Urinary bladder (tissue), 4 donors: Measurements from ENCODE around the gene NR2C2AP. TPM values are rescaled to one million over a fixed set of nuclear protein-coding genes. Genes with fewer than 3 reads are reported as not detected.

Source experiments
- DNase-seq: peaks from one replicate; pipeline ENCODE4 v3.0.0-alpha.2; 2015; ENCODE audit errors: extremely low spot score
- H3K27ac ChIP-seq: one replicate; pipeline ENCODE4 v1.5.1; 2013; ENCODE audit warnings: low read depth, mild to moderate bottlenecking, moderate library complexity
- H3K36me3 ChIP-seq: one replicate; pipeline ENCODE4 v1.6.1; 2013; ENCODE audit warnings: mild to moderate bottlenecking, moderate library complexity; ENCODE audit not compliant: insufficient read depth
- H3K4me1 ChIP-seq: one replicate; pipeline ENCODE4 v1.6.1; 2013; ENCODE audit warnings: mild to moderate bottlenecking, moderate library complexity; ENCODE audit not compliant: insufficient read depth
- H3K4me3 ChIP-seq: one replicate; pipeline ENCODE4 v1.5.1; 2013; ENCODE audit warnings: low read depth, low read length
- WGBS: extraction: QIAGEN DNeasy Blood & Tissue Kit; methylation state at CpG from one replicate; pipeline ENCODE4 v1.1.7; 2013; 5-methylcytosine and 5-hydroxymethylcytosine counted together
- polyA plus RNA-seq: library from polyadenylated mRNA; stranded (reverse); fragments of 200-250 nt; gene quantifications from one replicate; pipeline ENCODE4 v1.2.3, GENCODE V29; 2013
- total RNA-seq: library from RNA; depleted of rRNA; stranded (reverse); fragments of >200 nt; gene quantifications from one replicate; pipeline ENCODE4 v1.2.3, GENCODE V29; 2014
- donor health status: healthy with polysubstance abuse.
- donor health status: healthy.

The NR2C2AP gene
- total and polyA plus RNA-seq, 2 donors, result 8.5 to 28.3 TPM

- no peak overlapping the region for H3K27ac ChIP-seq
- no peaks in the 10 kb centered on the region for H3K36me3 ChIP-seq
- no peak for DNase-seq
- no peaks in the 10 kb centered on the region for H3K4me1 ChIP-seq
- no peak overlapping the region for H3K4me3 ChIP-seq
- WGBS, result 65% methylated on average over 9 of the region's 9 CpGs
These were observed 6.2 kb upstream of the NR2C2AP start for GRCh38 chr19:19209372-19209771.

DNA sequence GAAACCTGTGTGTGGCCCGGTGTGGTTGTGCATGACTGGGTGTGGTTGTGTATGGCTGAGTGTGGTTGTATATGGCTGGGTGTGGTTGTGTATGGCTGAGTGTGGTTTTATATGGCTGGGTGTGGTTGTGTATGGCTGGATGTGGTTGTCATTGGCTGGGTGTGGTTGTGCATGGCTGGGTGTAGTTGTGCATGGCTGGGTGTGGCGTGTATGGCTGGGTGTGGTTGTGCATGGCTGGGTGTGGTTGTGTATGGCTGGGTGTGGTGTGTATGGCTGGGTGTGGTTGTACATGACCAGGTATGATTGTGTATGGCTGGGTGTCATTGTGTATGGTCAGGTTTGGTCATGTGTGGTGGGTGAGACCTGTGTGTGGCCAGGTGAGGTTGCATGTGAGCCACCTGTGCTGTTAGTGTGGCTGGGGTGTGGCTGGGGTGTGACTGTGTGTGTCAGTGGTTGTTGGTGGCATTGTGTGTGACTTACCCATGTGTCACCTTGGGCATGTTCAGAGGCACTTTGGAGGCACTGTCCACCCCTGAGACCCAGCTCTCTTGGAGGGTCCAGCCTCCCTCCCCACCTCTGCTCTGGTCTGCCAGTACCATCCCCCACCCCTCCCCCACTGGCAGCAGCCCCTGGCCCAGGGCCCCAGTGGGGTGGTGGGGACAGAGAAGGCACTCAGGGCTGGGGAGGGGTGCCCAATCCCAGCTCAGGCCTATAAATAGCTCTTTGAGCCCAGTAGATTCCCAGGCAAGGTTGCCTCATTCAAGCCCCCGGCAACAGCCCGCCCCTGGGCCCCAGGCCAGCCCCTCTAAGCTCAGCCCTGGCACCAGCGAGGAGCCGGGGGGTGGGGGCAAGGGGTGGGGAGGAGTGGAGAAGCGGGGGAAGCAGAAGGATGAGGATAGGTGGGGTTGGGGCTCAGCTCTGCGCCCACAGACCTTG is 4.7 kb upstream of the NR2C2AP start:
- no peaks in the 10 kb centered on the region for H3K4me1 ChIP-seq
- 44% methylated on average over 8 of the region's 8 CpGs for WGBS

DNA sequence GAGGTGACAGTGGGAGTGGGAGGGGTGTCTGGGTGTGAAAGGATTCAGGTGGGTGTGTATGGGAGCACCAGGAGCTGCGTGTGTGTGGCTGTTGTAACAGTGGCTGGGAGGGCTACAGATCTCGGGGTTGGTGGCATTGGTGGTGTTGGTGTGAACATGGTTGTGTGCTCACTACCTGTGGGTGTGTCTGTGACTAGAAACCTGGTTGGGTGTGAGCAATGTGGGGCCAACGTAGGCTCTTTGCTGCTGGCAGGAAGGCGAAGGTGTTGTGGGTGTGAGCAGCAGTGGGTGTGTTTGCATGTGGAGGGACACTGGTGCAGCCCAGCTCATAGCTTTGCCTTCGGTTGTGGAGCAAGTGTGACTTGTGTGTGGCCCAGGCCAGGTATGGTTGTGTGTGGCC is 3.7 kb upstream of the NR2C2AP start:
- WGBS, result 65% methylated on average over 5 of the region's 5 CpGs
- Histone ChIP-seq H3K4me3 (no peak overlapping the region), H3K27ac (no peak overlapping the region), H3K36me3 (no peaks in the 10 kb centered on the region), H3K4me1 (no peaks in the 10 kb centered on the region)
- no peak for DNase-seq

More for the DNA sequence above, 4.7 kb upstream of the NR2C2AP start:
- DNase-seq, result no peak
- Histone ChIP-seq H3K27ac (no peak overlapping the region), H3K4me3 (no peak overlapping the region), H3K36me3 (no peaks in the 10 kb centered on the region)

DNA sequence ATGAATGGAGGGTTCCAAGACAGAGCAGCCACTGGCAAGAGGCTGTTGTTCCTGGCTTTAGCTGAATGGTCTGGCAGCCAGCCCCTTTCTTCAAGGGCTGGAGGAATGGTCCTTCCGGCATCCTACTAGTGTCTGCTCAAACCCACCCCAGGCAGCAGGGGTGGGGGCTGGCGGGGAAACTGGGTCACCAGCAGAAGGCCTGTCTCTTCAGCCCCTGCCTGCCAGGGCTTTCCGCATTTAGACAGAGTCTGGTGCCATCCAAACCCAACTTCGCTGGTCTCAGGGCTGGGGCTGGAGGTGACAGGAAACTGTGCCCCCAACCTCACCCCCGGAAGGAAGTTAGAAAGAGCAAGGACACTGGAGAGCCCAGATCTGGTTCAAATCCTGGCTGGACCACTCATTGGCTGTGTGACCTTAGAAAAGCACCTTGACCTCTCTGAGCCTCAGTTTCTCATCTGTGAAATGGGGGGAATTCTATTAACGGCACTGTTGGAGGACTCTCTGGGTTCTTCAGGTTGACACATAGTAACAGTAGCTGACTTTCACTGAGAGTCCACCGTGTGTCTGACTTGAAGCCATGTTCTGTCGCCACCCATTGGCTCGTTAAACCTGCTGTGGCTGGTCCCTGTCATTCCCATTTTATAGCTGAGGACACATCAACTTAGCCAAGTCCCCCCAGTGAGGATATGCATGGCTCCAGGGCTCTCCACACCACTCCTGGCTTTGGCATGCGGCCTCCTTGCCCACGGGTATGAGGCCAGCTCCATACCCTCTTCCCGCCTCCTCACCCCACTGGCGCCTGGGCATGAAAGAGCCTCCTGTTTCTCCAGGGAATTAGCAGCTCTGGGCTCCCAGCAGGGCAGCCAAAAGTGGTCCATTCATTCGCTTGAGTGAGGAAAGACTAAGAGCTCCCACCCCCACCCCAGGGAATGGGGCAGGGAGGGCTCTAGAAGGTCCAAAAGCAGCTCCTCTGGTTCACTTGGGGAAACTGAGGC is 2.5 kb upstream of the NR2C2AP start:
- Histone ChIP-seq H3K4me3 (no peak overlapping the region), H3K36me3 (no peaks in the 10 kb centered on the region), H3K27ac (no peak overlapping the region), H3K4me1 (no peaks in the 10 kb centered on the region)
- DNase-seq, result no peak
- WGBS, result 46% methylated on average over 14 of the region's 14 CpGs

GRCh38 chr19:19204181-19204580 is 967 bp upstream of the NR2C2AP start:
- DNase-seq, result no peak
- no peak overlapping the region for H3K27ac ChIP-seq
- H3K4me1 ChIP-seq, result no peaks in the 10 kb centered on the region
- H3K4me3 ChIP-seq, result no peak overlapping the region
- H3K36me3 ChIP-seq, result no peaks in the 10 kb centered on the region
- WGBS, result 76% methylated on average over 13 of the region's 13 CpGs

DNA sequence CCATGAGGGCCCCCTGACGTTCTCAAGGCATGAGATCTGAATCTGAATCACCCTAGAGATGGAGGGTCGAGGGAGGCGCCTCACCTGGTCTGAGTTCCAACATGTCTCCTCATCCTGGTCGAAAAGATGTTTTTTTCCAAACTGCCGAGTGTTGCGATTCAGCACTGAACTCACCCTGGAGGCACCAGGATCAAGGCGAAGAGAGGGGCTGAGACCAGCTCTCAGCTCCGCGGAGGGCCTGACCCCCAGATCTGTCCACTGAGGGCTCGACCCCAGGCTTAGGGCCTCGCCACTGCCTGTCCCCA is 555 bp downstream of the NR2C2AP start:
- H3K4me1 ChIP-seq, result no peaks in the 10 kb centered on the region
- peaks cover 5% of the 10 kb centered on the region for H3K36me3 ChIP-seq
- H3K27ac ChIP-seq, result peak overlapping the region; percentile 13
- no peak for DNase-seq
- H3K4me3 ChIP-seq, result peak overlapping the region; percentile 47
- 16% methylated on average over 11 of the region's 11 CpGs for WGBS

GRCh38 chr19:19201697-19202630 is 1.2 kb downstream of the NR2C2AP start:
- H3K4me3 ChIP-seq, result peak overlapping the region; percentile 47
- no peak for DNase-seq
- H3K27ac ChIP-seq, result no peak overlapping the region
- H3K4me1 ChIP-seq, result no peaks in the 10 kb centered on the region
- WGBS, result 77% methylated on average over 19 of the region's 19 CpGs
- H3K36me3 ChIP-seq, result peaks cover 7% of the 10 kb centered on the region

DNA sequence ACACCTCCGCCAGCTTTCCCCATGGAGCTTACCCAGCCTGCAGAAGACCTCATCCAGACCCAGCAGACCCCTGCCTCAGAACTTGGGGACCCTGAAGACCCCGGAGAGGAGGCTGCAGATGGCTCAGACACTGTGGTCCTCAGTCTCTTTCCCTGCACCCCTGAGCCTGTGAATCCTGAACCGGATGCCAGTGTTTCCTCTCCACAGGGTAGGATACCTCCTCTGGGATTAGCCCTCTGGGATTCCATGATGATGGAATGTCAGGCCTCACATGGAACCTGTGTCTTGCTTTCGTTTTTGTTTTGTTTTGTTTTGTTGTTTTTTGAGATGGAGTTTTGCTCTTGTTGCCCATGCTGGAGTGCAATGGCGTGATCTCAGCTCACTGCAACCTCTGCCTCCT is 9.3 kb downstream of the NR2C2AP start:
- WGBS, result 78% methylated on average over 5 of the region's 5 CpGs
- no peaks in the 10 kb centered on the region for H3K4me1 ChIP-seq
- DNase-seq, result no peak
- no peak overlapping the region for H3K4me3 ChIP-seq
- no peak overlapping the region for H3K27ac ChIP-seq
- H3K36me3 ChIP-seq, result peaks cover 8% of the 10 kb centered on the region

DNA sequence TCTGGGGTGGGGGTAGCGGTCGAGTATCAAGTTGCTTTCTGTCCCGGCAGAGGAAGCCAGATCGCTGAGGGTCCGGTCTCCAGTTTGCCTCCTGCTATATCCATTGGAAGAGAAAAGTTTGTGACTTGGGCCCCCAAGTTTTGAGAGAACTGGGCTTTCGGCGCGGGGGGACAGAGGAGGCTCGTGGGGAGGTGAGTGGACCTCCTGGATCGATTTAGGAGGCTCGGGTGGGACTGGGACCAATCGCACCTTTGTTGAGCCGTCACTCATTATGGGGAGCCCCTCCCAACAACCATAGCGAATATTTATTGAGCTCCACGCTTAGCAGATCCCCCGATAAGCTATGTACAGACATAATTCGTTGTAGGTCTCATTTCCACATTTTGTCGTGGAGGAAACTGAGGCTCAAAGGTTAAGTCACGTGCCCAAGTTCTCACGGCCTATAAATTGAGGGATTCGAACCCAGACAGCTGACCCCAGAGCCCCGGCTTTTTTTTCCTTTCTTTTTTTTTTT is 10.2 kb downstream of the NR2C2AP start:
- WGBS, result under 1% methylated on average over 22 of the region's 22 CpGs
- DNase-seq, result no peak
- Histone ChIP-seq H3K27ac (peak overlapping the region; percentile 58), H3K4me1 (no peaks in the 10 kb centered on the region), H3K4me3 (peak overlapping the region; percentile 73), H3K36me3 (peaks cover 3% of the 10 kb centered on the region)

DNA sequence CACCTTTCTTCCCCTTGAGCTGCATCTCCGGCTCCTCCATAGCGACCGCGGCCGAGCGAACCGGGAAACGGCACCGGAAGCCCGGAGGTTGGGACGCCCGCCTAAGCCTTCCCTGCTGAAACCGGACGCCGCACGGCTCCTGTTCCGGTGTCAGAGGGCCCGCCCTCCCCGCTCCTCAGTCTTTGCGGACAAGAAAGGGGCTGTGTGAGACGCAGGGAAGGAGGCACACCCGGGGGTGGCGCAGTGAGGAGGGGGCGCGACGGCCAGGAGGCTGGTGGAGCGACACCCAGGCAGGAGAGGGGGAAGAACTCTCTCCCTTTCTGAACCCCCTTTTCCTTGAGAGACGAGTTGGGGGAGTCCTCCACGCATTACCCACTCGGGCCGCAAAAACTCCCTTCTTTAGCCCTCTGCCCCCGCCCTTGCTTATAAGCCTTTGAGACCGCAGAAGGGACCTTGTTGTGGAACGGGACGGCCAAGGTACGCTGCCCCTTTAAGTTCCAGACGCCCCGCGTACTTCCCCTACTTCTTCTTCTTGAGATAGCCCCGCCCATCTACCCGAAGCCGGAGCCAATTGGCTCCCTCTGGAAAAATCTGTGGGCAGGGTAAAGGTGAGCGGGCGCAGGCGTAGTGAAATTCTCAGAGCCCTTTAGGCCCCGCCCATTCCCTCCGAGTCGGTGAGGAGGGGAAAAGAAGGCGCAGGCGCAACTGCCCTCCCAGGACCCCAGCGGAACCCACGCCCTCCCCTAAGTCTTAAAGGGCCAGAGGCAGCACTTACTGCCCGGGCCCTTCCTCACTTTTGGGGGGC is 10.9 kb downstream of the NR2C2AP start, which contains the start of the genes BORCS8 and RFXANK:
TSS of gene BORCS8 (minus strand) at position 75 of the 805 bp plus-strand sequence. CDS start at position 40, 35 bp downstream.
TSS of gene RFXANK (plus strand) at position 181 of the 805 bp plus-strand sequence. CDS start 1,689 bp downstream, outside the sequence.
- WGBS, result under 1% methylated on average over 53 of the region's 53 CpGs
- Histone ChIP-seq H3K27ac (peak within 1 kb of the TSS; percentile 99), H3K4me3 (peak within 1 kb of the TSS; percentile 73), H3K4me1 (no peaks in the 10 kb centered on the region), H3K36me3 (peaks cover 3% of the 10 kb centered on the region)
- peak; percentile 99 for DNase-seq

GRCh38 chr19:19191768-19192077 is 11.5 kb downstream of the NR2C2AP start:
- no peaks in the 10 kb centered on the region for H3K4me1 ChIP-seq
- no peak for DNase-seq
- H3K4me3 ChIP-seq, result peak overlapping the region; percentile 73
- WGBS, result under 1% methylated on average over 17 of the region's 17 CpGs
- peak overlapping the region; percentile 99 for H3K27ac ChIP-seq
- no peaks in the 10 kb centered on the region for H3K36me3 ChIP-seq

- no peaks in the 10 kb centered on the region for H3K4me1 ChIP-seq
- H3K27ac ChIP-seq, result no peak overlapping the region
- no peaks in the 10 kb centered on the region for H3K36me3 ChIP-seq
- no peak for DNase-seq
- H3K4me3 ChIP-seq, result no peak overlapping the region
- WGBS, result 90% methylated on average over 14 of the region's 14 CpGs
These were observed 16.5 kb downstream of the NR2C2AP start for GRCh38 chr19:19186742-19187141.
